ENCODE measurements around the gene LOXHD1. TPM values are rescaled to one million over a fixed set of nuclear protein-coding genes. Genes with fewer than 3 reads are reported as not detected.
A peak's percentile ranks its signal among the peaks of the same experiment; 100 is the strongest.

The LOXHD1 gene
- total RNA-seq, 1 experiment from 2014 or later, result not detected

DNA sequence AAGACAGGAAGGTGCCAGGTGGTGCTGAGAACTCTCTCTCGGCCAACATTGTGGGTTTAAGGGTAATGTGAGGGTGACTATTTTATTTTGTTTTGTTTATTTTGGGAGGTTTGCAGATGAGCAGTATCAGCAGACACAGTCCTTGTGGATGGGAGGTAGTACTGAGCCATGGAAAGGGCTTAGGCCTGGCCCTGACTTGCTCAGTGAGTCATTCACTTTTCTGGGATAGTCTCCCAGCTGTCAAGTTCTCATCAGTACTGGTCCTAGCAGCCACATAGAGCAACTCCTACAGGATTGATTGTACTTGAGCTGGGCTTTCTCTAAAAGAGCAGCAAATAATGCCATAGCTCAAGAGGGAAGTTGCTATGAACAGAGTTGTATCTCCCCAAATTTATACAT lies 175.2 kb downstream of the LOXHD1 start:
- TF ChIP-seq, protein P1, sequence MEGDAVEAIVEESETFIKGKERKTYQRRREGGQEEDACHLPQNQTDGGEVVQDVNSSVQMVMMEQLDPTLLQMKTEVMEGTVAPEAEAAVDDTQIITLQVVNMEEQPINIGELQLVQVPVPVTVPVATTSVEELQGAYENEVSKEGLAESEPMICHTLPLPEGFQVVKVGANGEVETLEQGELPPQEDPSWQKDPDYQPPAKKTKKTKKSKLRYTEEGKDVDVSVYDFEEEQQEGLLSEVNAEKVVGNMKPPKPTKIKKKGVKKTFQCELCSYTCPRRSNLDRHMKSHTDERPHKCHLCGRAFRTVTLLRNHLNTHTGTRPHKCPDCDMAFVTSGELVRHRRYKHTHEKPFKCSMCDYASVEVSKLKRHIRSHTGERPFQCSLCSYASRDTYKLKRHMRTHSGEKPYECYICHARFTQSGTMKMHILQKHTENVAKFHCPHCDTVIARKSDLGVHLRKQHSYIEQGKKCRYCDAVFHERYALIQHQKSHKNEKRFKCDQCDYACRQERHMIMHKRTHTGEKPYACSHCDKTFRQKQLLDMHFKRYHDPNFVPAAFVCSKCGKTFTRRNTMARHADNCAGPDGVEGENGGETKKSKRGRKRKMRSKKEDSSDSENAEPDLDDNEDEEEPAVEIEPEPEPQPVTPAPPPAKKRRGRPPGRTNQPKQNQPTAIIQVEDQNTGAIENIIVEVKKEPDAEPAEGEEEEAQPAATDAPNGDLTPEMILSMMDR (IDR thresholded peaks at IDR 0.05; ENCODE audit: insufficient read depth in 1 of 2, low read depth in 1 of 2, low read length in 1 of 2, severe bottlenecking in 1 of 2, unreplicated experiment in 1 of 2), result no peak
- Histone ChIP-seq H3K27me3 (replicated peaks; ENCODE audit: control insufficient read depth, insufficient read depth, low read length) (no peaks in the 10 kb centered on the region), H3K4me3 (ENCODE audit: low read depth, low read length) (no peak overlapping the region), H3K9me3 (no peaks in the 10 kb centered on the region), H3K36me3 (ENCODE audit: control insufficient read depth, insufficient read depth, low read length) (no peaks in the 10 kb centered on the region), H3K4me1 (no peaks in the 10 kb centered on the region)
- no peak overlapping the region for H3K27ac Mint-ChIP-seq (ENCODE audit: unreplicated experiment)
- intact Hi-C loops (cut with micrococcal nuclease; ENCODE audit: unreplicated experiment), result loop anchor here (1.0 to 5.0 kb wide), 2 partner anchors 201 to 335 kb away; no protein-coding TSS in a partner anchor
- POLR2A ChIA-PET, result no interaction called here
- no TSS peak for BruUV-seq (replicated peaks)
- DNase-seq, result no peak
- no peaks in the 10 kb centered on the region for H3K36me3 Mint-ChIP-seq (ENCODE audit: insufficient read depth, unreplicated experiment)
- H3K9me3 Mint-ChIP-seq (ENCODE audit: unreplicated experiment), result no peaks in the 10 kb centered on the region
- no peak overlapping the region for H3K4me3 Mint-ChIP-seq (ENCODE audit: unreplicated experiment)
- no peaks in the 10 kb centered on the region for H3K4me1 Mint-ChIP-seq (ENCODE audit: low read depth, unreplicated experiment)
- CTCF ChIA-PET, result no interaction called here
- peaks cover 9% of the 10 kb centered on the region for H3K27me3 Mint-ChIP-seq (ENCODE audit: insufficient read depth, unreplicated experiment)

DNA sequence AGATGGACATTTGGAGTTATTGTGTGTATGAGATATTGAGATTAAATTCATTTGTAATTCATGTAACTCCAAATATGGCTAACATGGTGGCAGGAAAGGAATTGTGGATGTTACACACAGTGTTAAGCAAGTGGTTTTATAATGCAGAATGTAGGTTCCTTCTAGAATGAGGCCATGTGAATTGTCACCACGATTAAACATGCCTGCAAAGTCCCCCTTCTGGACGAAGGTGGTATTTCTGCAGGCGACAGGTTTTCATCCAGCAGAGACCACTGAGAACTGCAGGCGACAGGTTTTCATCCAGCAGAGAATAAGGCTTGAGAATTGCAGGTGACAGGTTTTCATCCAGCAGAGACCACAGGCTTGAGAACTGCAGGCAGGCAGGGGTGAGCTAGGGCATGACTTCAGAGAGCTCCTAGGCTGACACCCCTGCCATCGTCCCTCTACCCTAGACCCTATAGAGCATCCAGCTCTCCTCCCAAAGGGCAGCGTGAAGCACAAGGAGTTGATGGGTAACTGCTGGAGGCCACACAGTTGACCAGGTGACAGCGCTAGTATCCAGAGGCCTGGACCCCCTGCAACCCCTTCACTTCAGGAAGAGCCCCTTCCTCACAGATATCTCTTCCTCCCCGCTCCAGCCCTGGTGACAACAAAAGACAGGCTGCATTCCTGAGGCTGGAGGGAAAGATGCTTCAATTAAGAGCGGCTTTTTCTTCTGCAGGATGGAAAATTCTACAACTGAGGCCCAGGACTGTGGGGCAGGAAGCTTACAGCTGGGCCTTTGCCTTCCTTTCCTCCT lies 175.8 kb downstream of the LOXHD1 start:
- H3K9me3 ChIP-seq, result no peaks in the 10 kb centered on the region
- no peaks in the 10 kb centered on the region for H3K27me3 ChIP-seq (replicated peaks; ENCODE audit: control insufficient read depth, insufficient read depth, low read length)
- ChIA-PET POLR2A (no interaction called here), CTCF (no interaction called here)
- Mint-ChIP-seq H3K36me3 (ENCODE audit: insufficient read depth, unreplicated experiment) (no peaks in the 10 kb centered on the region), H3K27me3 (ENCODE audit: insufficient read depth, unreplicated experiment) (peaks cover 9% of the 10 kb centered on the region), H3K27ac (ENCODE audit: unreplicated experiment) (no peak overlapping the region), H3K4me1 (ENCODE audit: low read depth, unreplicated experiment) (no peaks in the 10 kb centered on the region), H3K9me3 (ENCODE audit: unreplicated experiment) (no peaks in the 10 kb centered on the region), H3K4me3 (ENCODE audit: unreplicated experiment) (no peak overlapping the region)
- intact Hi-C loops (cut with micrococcal nuclease; ENCODE audit: unreplicated experiment), result loop anchor here (1.0 to 5.0 kb wide), 2 partner anchors 200 to 334 kb away; no protein-coding TSS in a partner anchor
- H3K4me1 ChIP-seq, result no peaks in the 10 kb centered on the region
- no peak overlapping the region for H3K4me3 ChIP-seq (ENCODE audit: low read depth, low read length)
- peak in 1 of 2 experiments; percentile 52 for DNase-seq
- BruUV-seq (replicated peaks), result no TSS peak
- TF ChIP-seq, protein P1 (IDR thresholded peaks at IDR 0.05; ENCODE audit: insufficient read depth in 1 of 2, low read depth in 1 of 2, low read length in 1 of 2, severe bottlenecking in 1 of 2, unreplicated experiment in 1 of 2), result peak; percentile 51 to 53
- no peaks in the 10 kb centered on the region for H3K36me3 ChIP-seq (ENCODE audit: control insufficient read depth, insufficient read depth, low read length)

DNA sequence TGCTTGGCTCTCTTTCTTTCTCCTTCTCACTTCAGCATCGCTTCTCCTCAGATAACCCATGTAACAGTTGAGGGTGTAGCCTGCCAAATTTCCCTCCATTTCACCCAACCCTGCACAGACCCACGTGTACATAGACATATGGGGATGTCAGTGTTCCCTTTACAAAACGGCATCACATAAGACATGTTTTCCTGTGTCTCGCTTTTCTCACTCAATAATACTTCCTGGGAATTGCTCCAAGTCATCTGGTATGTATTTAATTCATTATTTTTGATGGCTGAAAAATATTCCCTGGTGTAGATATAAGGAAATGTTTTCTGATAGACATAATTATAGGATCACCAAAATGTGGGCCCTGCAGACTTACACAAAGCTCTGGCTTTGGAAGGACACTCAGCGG lies 176.8 kb downstream of the LOXHD1 start:
- H3K27ac Mint-ChIP-seq (ENCODE audit: unreplicated experiment), result no peak overlapping the region
- H3K9me3 Mint-ChIP-seq (ENCODE audit: unreplicated experiment), result no peaks in the 10 kb centered on the region
- no peaks in the 10 kb centered on the region for H3K36me3 ChIP-seq (ENCODE audit: control insufficient read depth, insufficient read depth, low read length)
- no TSS peak for BruUV-seq (replicated peaks)
- H3K4me3 ChIP-seq (ENCODE audit: low read depth, low read length), result no peak overlapping the region
- TF ChIP-seq, protein P1 (IDR thresholded peaks at IDR 0.05; ENCODE audit: insufficient read depth in 1 of 2, low read depth in 1 of 2, low read length in 1 of 2, severe bottlenecking in 1 of 2, unreplicated experiment in 1 of 2), result no peak
- H3K9me3 ChIP-seq, result no peaks in the 10 kb centered on the region
- no peak overlapping the region for H3K4me3 Mint-ChIP-seq (ENCODE audit: unreplicated experiment)
- peaks cover 14% of the 10 kb centered on the region for H3K27me3 Mint-ChIP-seq (ENCODE audit: insufficient read depth, unreplicated experiment)
- H3K4me1 Mint-ChIP-seq (ENCODE audit: low read depth, unreplicated experiment), result no peaks in the 10 kb centered on the region
- no peaks in the 10 kb centered on the region for H3K4me1 ChIP-seq
- ChIA-PET CTCF (no interaction called here), POLR2A (no interaction called here)
- intact Hi-C loops (cut with micrococcal nuclease; ENCODE audit: unreplicated experiment), result loop anchor here (5.0 kb wide), 1 partner anchor 333 kb away; no protein-coding TSS in a partner anchor
- DNase-seq, result no peak
- no peaks in the 10 kb centered on the region for H3K27me3 ChIP-seq (replicated peaks; ENCODE audit: control insufficient read depth, insufficient read depth, low read length)
- H3K36me3 Mint-ChIP-seq (ENCODE audit: insufficient read depth, unreplicated experiment), result no peaks in the 10 kb centered on the region

Measured in Caco-2 (cell line).